ENCODE data around the gene M1AP.

Gene M1AP

GRCh38 chr2:74648009-74648443 lies at the start of gene M1AP:
Gene M1AP, minus strand, starts transcription at chr2:74648330. Its CDS starts 8,055 bp downstream, at chr2:74640275.
- DNase-seq, result no peak

DNA sequence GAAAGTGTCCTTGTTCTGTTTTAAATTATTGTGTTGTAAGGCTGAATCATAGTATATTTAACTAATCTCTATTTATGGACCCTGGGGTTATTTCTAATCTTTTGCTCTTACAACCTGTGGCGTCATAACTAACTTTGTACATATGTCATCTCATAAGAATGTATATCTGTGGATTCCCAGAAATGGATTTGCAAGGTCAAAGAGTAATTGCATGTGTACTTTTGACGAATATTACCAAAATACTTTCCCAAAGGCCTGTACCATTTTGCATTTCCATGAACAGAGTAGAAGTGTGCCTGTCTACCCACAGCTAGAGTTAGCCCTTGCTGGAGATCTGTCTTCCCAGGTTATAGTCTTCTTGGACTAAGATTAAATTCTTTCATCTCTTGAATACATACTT lies 48.7 kb upstream of the M1AP start:
- no peak for DNase-seq

GRCh38 chr2:74695663-74696062 lies 47.5 kb upstream of the M1AP start:
- no peak for DNase-seq

DNA sequence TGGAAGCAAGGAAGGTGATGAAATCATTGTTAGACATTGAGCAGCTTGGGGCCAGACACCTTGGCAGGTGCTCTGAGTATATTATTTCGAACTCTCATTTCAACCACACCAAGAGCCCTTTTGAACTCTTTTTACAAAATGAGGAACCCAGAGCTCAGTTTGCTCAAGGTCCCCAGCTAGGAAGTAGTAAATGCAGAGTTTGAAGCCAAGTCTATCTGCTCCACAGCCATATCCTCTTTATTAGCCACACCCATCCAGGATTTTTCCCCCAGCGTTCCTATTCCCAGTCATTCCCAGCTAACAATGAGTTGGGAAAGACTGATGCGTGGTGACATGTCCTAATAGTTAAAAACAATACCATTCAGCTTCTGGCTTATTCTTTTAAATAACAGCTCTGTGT lies 46.2 kb upstream of the M1AP start:
- no peak for DNase-seq

- no peak for DNase-seq
Observed at GRCh38 chr2:74693668-74694067, 45.5 kb upstream of the M1AP start.

- no peak for DNase-seq
Observed at GRCh38 chr2:74693213-74693612, 45.1 kb upstream of the M1AP start.

GRCh38 chr2:74691929-74692328 lies 43.8 kb upstream of the M1AP start:
- DNase-seq, result no peak

GRCh38 chr2:74690571-74690970 lies 42.4 kb upstream of the M1AP start:
- DNase-seq, result peak; percentile 9 to 21

GRCh38 chr2:74689671-74690070 lies 41.5 kb upstream of the M1AP start:
- DNase-seq, result no peak

DNA sequence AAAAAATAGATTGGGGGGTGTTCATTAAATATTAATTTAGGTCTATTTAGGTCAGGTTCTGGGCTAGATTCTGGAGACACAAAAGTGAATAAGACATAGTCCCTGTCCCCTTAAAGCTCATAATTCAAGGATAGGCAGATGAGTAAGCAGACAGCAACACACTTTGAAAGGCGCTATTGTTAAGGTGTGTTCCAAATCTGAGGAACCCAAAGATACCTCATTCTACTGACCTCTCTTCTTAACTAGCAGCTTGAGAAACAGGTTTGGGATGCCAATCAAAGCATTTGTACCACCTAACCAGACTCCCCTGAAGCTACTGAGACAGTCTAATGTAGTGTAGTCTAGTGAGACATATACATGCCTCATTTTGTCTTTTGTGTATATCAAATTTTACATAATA lies 40.8 kb upstream of the M1AP start:
- DNase-seq, result no peak

- no peak for DNase-seq
Observed at GRCh38 chr2:74685408-74685807, 37.3 kb upstream of the M1AP start.

- no peak for DNase-seq
Observed at GRCh38 chr2:74682501-74682900, 34.4 kb upstream of the M1AP start.

DNA sequence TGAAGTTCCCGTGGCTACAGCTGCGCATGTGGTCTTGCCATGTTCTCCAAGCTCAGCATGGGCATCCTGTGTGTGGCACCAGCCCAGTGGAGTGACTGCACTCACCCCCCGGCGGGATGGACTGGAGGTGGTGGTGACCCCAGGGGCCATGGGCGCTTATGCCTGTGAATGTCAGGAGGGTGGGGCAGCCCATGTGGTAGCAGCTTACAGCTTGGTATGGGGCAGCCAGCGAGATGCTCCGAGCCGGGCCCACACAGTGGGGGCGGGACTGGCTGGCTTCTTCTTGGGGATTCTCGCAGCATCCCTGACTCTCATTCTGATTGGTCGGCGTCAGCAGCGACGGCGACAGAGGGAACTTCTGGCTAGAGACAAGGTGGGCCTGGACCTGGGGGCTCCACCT lies 31.5 kb upstream of the M1AP start:
- DNase-seq, result no peak

- no peak for DNase-seq
Observed at GRCh38 chr2:74676331-74676730, 28.2 kb upstream of the M1AP start.

- no peak for DNase-seq
Observed at GRCh38 chr2:74675090-74675489, 27.0 kb upstream of the M1AP start.

DNA sequence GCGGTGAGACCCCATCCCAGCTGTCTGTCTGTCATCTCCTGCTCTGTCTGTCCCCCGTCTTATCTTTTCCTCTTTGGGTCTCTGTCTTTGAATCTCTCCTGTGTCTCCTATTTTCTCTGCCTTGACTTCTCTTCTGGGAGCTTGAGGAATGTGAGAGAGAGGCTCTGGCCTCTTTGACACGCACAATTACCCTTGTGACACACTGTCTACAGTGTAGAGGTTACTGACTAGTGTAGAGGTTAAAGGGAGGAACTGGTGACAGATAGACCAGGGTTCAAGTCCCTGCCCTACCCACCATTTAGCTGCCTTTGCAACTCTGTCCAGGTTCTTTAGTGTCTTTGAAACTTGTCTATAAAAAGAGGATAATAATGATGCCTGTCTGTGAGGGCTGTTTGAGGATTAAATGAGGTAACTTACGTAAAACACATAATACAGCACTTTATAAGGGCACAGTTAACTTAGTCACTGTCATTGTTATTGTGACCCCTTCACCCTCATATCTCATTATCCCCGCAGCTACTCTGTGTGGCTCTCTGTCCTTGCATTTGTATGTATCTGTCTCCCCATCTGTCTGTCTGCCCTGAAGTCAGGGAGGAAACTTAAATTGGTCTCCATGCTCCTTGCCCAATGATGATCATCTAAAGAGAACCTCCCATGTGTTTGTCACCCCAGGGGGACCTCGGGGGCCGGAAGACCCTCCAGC lies 25.8 kb upstream of the M1AP start:
- DNase-seq, result no peak

DNA sequence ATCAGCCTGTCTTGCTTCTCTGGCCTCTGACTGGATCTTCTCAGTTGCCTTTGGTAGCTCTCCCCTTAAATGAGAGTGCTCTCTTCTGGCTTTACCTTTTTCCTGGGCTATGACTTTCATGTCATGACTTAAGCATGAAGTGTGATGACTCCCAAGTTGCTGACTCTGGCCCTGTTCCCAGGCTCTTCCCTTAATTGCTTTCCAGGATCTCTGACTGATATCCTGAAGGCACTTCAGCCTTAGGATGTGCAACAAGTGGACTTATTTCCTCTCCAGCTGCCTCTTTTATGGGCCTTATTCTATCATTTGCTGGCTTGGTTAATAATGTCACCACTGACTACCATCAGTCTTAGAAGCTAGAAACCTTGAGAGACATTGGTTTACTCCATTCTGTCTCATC lies 23.3 kb upstream of the M1AP start:
- no peak for DNase-seq

DNA sequence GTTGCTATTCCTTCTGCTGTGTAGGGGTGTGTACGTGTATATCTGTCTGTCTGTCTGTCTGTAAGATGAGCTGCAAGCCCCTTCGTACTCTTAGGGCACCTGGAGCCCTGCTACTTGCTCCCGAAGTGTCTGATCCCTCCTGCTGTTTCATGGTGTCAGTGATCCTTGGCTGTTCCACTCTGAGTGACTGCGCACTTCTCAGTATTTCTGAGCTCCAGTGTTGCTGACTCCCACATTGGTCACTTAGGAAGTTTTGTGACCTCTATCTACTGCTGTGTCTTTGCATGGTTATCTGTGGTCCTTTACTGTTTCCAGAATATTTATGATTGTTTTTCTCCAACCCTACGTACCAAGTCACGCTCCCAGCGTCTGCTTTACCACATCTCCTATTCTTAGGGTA lies 22.1 kb upstream of the M1AP start:
- DNase-seq, result no peak

GRCh38 chr2:74668087-74668486 lies 20.0 kb upstream of the M1AP start:
- DNase-seq, result peak in 1 of 2 donors; percentile 7

DNA sequence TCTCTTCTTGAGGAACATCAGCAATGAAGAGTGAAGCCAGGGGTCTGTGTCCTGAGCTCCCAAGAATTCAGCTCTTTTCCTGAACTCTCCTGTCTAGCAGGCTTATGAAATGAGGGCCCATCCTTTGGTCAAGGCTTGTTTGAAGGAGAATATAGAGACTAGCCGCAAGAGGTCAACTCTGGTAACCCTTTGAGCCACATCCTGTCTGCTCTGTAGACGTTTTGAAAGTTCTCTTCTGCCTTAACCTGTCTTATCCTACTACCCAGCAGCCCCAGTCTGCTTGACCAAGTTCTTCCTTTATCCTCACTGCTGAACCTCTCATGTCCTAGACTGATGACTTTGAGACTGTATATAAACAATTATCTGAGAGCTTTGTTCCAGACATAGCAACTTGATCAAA lies 11.3 kb upstream of the M1AP start:
- no peak for DNase-seq

DNA sequence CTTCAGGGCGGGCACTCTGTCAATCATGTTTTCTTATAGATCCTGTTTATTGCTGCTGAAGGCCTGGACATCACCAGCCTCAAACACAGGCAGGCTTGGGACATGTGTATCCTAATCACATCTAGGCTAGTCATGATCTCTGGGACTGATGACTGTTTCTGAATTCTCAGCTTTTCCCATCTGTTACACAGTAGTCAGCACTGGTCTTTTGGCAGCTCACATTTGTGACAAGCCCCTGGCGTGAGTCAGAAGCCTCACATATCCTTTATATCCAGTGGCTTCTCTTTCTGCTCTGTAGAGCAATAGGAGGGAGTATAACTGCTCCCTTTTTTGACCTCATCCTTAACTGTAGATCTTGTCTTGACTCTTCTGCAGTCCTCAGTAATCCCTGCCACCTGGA lies 10.4 kb upstream of the M1AP start:
- no peak for DNase-seq

- no peak for DNase-seq
Observed at GRCh38 chr2:74655579-74655978, 7.4 kb upstream of the M1AP start.

- DNase-seq, result peak; percentile 95 to 96
Observed at GRCh38 chr2:74653985-74654882, 6.1 kb upstream of the M1AP start, which contains the start of gene SEMA4F. Gene SEMA4F, plus strand, starts transcription at chr2:74654247. Its CDS starts 130 bp downstream, at chr2:74654377.

- DNase-seq, result no peak
Observed at GRCh38 chr2:74653589-74653984, 5.5 kb upstream of the M1AP start.

All from hippocampal formation (tissue), 2 donors.